Measurements from ENCODE around the gene MAP4K4.
"Not testable (repeated sequence)": the region's sequence is repeated elsewhere in the genome, so short reads cannot be mapped to it uniquely, and the experiment has no call there.

The MAP4K4 gene

DNA sequence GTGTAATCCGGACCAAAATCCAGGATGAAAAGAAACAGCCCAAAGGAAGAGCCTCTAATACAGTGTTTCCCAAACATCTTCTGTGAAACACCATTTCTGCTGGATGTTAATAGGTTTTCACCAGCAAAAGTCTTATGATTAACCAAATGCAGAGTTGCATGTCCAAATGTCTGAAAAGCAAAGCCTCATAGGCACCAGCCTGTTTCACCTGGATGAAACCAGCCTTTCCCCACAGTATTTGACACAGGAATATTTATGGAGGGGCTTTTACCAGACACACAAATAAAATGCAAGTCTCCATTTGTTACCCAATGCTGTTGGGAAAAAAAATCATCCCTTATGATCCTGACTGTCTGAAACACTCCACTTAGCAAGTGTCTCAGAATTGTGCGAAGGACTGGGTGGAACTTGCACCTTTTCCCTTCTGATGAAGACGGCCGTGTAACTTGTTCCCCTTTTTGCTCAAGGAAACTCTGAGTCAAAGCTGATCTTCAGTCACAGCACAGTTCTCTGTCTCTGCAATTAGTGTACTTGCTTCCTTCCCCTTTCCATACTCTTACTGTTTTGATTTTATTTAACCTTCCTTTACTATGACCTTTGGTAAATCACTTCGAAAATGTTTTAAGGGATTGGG lies 223.9 kb downstream of the MAP4K4 start:
- Histone ChIP-seq H3K9me3 (ENCODE audit: low read length) (no peaks in the 10 kb centered on the region), H3K4me3 (ENCODE audit: low read length) (no peak overlapping the region), H2AFZ (ENCODE audit: low read depth, low read length) (no peak overlapping the region), H3K36me3 (ENCODE audit: insufficient read depth, low read length) (no peaks in the 10 kb centered on the region), H3K4me1 (ENCODE audit: insufficient read depth, low read length) (no peaks in the 10 kb centered on the region), H3K27me3 (ENCODE audit: insufficient read depth, low read length) (no peaks in the 10 kb centered on the region)

DNA sequence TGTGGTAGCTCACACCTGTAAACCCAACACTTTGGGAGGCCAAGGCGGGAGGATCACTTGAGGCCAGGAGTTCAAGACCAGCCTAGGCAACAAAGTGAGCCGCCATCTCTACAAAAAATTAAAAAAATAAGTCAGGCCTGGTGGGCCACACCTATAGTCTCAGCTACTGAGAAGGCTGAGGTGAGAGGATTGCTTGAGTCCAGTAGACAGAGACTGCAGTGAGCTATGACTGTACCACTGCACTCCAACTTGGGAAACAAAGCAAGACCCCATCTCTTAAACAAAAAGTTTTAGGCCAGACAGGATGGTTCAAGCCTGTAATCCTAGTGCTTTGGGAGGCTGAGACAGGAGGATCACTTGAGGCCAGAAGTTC lies 224.4 kb downstream of the MAP4K4 start:
- no peak overlapping the region for H3K4me3 ChIP-seq (ENCODE audit: low read length)
- no peak overlapping the region for H2AFZ ChIP-seq (ENCODE audit: low read depth, low read length)
- no peaks in the 10 kb centered on the region for H3K4me1 ChIP-seq (ENCODE audit: insufficient read depth, low read length)
- H3K9me3 ChIP-seq (ENCODE audit: low read length), result no peaks in the 10 kb centered on the region
- no peaks in the 10 kb centered on the region for H3K27me3 ChIP-seq (ENCODE audit: insufficient read depth, low read length)
- H3K36me3 ChIP-seq (ENCODE audit: insufficient read depth, low read length), result no peaks in the 10 kb centered on the region

DNA sequence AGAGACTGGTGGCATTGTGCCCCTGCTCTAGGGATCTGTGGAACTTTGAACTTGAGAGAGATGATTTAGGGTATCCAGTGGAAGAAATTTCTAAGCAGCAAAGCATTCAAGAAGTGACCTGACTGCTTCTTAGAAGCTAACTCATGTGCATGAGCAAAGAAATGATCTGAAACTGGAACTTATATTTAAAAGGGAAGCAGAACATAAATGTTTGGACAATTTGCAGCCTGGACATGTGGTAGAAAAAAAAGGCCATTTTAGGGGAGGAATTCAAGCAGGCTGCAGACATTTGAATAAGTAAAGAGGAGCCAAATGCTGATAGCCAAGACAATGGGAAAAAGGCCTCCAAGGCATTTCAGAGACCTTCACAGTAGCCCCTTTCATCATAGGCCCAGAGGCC lies 226.8 kb downstream of the MAP4K4 start:
- H3K27me3 ChIP-seq (ENCODE audit: insufficient read depth, low read length); H2AFZ ChIP-seq (ENCODE audit: low read depth, low read length); H3K4me3 ChIP-seq (ENCODE audit: low read length); H3K4me1 ChIP-seq (ENCODE audit: insufficient read depth, low read length); H3K36me3 ChIP-seq (ENCODE audit: insufficient read depth, low read length); H3K9me3 ChIP-seq (ENCODE audit: low read length): not testable (repeated sequence)

DNA sequence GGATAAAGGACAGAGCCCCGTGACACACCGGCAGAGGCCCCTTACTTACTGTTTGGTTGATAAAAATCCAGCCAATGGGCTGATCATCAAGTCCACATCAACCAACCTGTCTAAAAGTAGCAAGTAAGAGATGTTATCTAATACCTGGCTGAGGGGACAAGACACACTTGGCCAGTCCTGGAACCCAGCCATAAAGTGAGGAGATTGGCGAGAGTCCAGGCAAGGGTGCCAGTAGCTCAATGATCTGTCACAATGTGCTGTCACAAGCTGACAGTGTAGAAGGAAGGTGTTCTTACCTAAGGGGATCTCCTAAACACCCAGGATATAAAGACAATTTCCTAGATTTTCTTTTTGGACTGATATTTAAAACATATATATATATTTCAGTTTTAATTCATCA lies 232.5 kb downstream of the MAP4K4 start:
- Histone ChIP-seq H3K4me1 (ENCODE audit: insufficient read depth, low read length) (no peaks in the 10 kb centered on the region), H3K4me3 (ENCODE audit: low read length) (no peak overlapping the region), H3K27me3 (ENCODE audit: insufficient read depth, low read length) (no peaks in the 10 kb centered on the region), H2AFZ (ENCODE audit: low read depth, low read length) (no peak overlapping the region), H3K36me3 (ENCODE audit: insufficient read depth, low read length) (no peaks in the 10 kb centered on the region), H3K9me3 (ENCODE audit: low read length) (peaks cover 2% of the 10 kb centered on the region)

DNA sequence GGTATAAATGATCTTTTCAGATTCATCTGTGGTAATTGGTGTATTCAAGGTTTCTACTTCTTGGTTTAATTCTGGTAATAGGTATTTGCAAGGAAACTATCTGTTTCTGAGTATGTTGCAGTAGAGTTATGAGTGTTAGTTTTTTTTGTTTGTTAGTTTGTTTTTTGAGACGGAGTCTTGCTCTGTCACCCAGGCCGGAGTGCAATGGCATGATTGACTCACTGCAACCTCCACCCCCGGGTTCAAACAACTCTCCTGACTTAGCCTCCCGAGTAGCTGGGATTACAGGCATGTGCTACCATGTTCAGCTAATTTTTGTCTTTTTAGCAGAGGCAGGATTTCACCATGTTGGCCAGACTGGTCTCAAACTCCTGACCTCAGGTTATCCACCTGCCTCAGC lies 233.3 kb downstream of the MAP4K4 start:
- H2AFZ ChIP-seq (ENCODE audit: low read depth, low read length), result no peak overlapping the region
- H3K4me1 ChIP-seq (ENCODE audit: insufficient read depth, low read length), result no peaks in the 10 kb centered on the region
- H3K36me3 ChIP-seq (ENCODE audit: insufficient read depth, low read length), result no peaks in the 10 kb centered on the region
- H3K27me3 ChIP-seq (ENCODE audit: insufficient read depth, low read length), result no peaks in the 10 kb centered on the region
- peaks cover 2% of the 10 kb centered on the region for H3K9me3 ChIP-seq (ENCODE audit: low read length)
- no peak overlapping the region for H3K4me3 ChIP-seq (ENCODE audit: low read length)

DNA sequence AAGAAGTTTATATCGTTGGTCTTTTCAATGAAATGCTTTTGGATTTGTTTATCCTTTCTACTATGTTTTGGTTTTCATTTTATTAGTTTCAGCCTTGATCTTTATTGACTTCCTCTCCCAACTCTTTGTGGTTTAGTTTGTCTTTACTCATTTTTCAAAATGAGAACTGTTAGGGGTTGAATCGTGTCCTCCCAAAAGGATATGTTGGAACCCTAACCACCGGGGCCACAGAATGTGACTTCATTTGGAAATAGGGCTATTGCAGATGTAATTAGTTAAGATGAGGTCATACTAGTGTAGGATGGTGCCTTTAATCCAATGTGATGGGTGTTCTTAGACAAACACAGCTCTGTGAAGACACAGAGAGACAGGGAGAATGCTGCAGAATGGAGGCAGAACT lies 233.9 kb downstream of the MAP4K4 start:
- H3K36me3 ChIP-seq (ENCODE audit: insufficient read depth, low read length), result no peaks in the 10 kb centered on the region
- H3K9me3 ChIP-seq (ENCODE audit: low read length), result peaks cover 2% of the 10 kb centered on the region
- no peaks in the 10 kb centered on the region for H3K27me3 ChIP-seq (ENCODE audit: insufficient read depth, low read length)
- H3K4me1 ChIP-seq (ENCODE audit: insufficient read depth, low read length), result no peaks in the 10 kb centered on the region
- no peak overlapping the region for H2AFZ ChIP-seq (ENCODE audit: low read depth, low read length)
- no peak overlapping the region for H3K4me3 ChIP-seq (ENCODE audit: low read length)

DNA sequence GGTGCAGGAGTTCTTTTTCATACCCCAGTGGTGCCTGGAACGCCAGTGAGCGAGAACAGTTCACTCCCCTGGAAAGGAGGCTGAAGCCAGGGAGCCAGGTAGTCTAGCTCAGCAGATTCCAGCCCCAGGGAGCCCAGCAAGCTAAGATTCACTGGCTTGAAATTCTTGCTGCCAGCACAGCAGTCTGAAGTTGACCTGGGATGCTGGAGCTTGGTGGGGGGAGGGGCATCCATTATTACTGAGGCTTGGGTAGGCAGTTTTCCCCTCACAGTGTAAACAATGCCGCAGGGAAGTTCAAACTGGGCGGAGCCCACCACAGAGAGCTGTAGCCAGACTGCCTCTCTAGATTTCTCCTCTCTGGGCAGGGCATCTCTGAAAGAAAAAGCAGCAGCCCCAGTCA lies 238.3 kb downstream of the MAP4K4 start:
- not testable (repeated sequence) for H2AFZ ChIP-seq (ENCODE audit: low read depth, low read length); H3K4me3 ChIP-seq (ENCODE audit: low read length); H3K4me1 ChIP-seq (ENCODE audit: insufficient read depth, low read length); H3K27me3 ChIP-seq (ENCODE audit: insufficient read depth, low read length); H3K9me3 ChIP-seq (ENCODE audit: low read length); H3K36me3 ChIP-seq (ENCODE audit: insufficient read depth, low read length)

DNA sequence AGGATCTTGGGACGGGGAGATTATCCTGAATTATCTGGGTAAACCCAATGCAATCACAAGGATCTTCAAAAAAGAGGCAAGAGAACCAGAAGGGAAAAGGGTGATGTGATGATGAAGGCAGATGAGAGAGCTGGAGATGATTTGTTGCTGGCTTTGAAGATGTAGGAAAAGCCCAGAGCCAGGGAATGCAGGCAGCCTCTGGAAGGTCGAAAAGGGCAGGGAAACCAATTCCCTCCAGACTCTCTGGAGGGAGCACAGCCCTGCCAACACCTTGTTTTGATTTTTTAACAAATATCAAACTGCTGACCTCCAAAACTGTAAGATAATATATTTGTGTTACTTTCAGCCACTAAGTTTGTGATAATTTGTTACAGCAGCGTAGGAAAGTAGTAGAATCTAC lies 245.3 kb downstream of the MAP4K4 start:
- H3K4me3 ChIP-seq (ENCODE audit: low read length), result no peak overlapping the region
- no peaks in the 10 kb centered on the region for H3K9me3 ChIP-seq (ENCODE audit: low read length)
- no peaks in the 10 kb centered on the region for H3K36me3 ChIP-seq (ENCODE audit: insufficient read depth, low read length)
- no peak overlapping the region for H2AFZ ChIP-seq (ENCODE audit: low read depth, low read length)
- peaks cover 2% of the 10 kb centered on the region for H3K4me1 ChIP-seq (ENCODE audit: insufficient read depth, low read length)
- H3K27me3 ChIP-seq (ENCODE audit: insufficient read depth, low read length), result peaks cover 2% of the 10 kb centered on the region
